Stimulated activated CD4-positive, alpha-beta T cell treated with anti-CD3 and anti-CD28 coated beads, TNF-alpha, amount 100 ng/mL, for 1 hour (primary cell): ENCODE data around the gene RWDD4.

Experiments
- DNase-seq, 3 donors: peaks; one replicate each; pipeline ENCODE4 v3.0.0-alpha.2; 2020; ENCODE audit warnings: low read depth in 3 of 3, low spot score in 1 of 3

The RWDD4 gene

DNA sequence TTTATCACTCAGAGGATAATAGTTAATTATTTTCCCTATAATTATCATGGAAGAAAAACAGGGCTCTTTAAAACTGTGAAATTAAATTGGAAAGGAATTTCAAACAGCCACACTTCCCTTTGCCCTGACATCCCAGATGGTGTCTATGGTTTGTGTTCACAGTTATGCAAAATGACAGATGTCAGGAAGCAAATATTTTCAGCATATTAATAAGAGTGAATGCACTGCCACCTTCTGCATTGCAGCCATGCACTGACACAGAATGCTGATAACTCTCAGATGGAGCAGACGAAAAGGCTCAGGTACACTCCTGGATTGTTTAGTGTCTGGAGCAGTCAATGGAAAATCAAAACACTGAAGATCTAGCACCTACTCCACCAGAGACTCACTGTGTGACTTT lies 57.6 kb downstream of the RWDD4 start:
- no peak for DNase-seq

DNA sequence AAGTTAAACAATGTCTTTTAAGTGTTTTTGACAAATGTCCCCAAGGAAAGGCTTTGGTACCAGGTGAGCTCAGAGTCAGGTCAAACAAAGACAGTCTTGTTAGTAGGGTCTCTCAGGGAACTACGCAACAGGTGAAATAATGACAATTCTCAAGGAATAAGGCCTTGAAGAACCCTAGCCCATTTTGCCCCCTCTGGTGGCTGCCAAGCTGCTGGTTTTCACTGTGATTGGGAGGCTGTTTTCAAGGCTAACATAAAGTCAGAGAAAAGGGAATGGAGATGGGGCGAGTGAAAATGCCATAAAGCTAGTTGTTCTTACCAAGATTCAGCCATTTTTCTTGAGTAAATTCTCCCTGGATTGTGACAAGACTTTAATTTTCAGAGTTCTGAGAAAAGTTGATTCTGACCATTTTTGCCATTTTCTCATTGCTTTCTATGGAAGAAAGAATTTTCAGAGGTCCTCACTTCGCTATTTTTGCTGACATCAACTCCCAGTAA lies 58.7 kb downstream of the RWDD4 start:
- DNase-seq = no peak

DNA sequence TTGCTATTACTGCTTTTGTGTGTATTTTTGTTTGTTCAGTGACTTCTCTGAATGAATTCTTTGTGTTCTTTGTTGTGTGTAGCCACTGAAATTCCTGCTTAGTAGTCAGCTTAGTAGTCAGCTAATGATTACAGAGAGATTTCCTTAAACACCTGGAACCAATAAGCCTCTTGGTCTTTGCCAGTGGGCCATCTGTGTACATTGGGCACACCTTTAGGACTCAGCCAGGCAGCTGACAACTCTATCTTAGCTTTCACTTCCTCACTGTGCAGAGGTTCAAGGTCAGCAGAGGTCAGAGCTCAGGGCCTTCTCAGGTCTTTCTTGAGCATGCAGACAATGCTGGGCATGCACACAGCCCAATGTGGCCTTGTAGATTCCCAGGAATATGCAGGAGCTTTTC lies 59.3 kb downstream of the RWDD4 start:
- DNase-seq = no peak

DNA sequence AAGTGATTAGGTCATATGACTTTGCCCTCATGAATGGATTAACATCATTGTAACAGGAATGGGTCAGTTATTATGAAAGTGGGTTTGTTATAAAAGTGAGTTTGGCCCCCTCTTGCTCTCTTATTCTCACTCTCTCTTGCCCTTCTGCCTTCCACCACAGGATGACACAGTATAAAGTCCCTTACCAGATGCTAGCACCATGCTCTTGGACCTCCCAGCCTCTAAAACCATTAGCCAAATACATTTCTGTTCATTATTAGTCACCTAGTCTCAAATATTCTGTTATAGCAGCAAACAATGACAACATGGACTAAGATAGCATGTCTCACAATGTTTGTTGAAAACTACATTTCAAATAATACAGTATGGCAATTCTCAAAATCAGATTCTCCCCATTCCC lies 59.7 kb downstream of the RWDD4 start:
- DNase-seq = no peak

DNA sequence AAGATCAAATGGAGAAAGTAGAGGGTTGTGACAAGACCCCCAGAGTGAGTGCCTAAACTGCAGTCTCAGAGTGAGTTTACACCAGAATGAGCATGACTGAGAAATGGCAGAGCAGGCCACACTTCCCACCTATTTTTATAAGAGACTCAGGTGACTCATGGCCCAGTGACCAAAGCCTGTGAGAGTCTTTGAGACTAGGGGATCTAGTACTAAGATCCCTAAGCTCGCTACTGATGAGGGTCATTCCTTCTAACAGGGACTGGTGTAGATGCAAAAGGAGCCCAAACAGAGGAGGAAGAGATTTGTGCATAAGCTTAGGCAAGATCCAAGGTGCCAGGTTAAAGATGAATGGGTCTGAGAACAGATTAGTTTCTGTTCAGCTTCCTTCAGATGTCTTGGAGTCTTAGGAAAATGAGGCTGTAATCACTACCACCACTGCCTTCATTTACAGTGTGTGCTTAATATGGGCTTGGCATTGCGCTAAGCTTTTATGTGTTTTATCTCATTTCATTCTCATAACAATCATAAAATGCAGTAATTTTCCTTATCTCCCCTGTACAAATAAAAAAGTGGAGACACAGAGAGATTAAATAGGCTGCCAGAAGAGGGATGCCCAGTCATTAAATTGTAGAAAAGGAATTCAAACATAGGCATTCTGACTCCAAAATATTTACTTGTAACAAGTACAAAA lies 62.8 kb downstream of the RWDD4 start:
- no peak for DNase-seq

DNA sequence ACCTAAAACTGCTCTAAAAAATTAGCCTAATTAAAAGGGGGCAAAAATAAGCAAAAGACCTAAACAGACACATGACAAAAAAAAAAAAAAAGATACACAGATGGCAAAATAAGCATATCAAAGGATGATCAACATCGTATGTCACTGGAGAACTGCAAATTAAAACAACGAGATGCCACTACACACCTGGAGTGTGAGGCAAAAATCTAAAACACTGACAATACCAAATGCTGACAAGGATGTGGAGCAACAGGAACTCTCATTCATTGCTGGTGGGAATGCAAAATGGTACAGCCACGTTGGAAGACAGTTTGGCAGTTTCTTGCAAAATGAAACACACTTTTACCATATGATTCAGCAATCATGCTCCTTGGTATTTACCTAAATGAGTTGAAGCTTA lies 64.2 kb downstream of the RWDD4 start:
- no peak for DNase-seq

DNA sequence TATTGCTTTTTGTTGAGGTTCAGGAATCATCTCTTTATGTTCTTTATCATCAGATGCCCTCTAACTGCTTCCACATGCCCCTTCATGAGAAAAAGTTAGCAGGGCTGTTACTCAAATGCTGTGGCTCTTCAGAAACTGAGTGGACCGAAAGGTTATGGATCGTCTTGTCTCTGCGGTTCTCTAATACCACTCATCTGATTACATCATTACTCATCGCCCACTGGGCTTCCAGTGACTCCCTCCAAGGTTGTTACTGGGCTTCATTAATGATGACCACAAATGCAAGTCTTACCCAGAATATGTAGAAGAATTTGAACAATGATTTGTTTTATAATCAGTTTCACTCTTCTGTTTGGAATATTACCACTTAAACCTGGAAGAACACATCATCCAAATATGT lies 67.7 kb downstream of the RWDD4 start:
- DNase-seq = no peak
